ENCODE measurements around the gene USP49.

- TF ChIP-seq CTCF (IDR thresholded peaks at IDR 0.05; ENCODE audit: insufficient read depth, low read length, poor library complexity, severe bottlenecking) (no peak), EZH2phosphoT487 (conservative IDR thresholded peaks at IDR 0.05; ENCODE audit: low read length) (no peak)
Measured at GRCh38 chr6:41943456-41943855, 48.3 kb upstream of the USP49 start.

Measured in SU-DHL-6 (cell line).